KMS-11 (cell line): Measurements from ENCODE around the gene BAZ1B.

Experiments used
- H2AFZ ChIP-seq: fragments of 200-600 bp; sonication (generic); 2 replicates; pipeline ENCODE4 v1.6.1; 2016; ENCODE audit warnings: antibody characterized with exemption, mixed run types, low read depth
- H3K27ac ChIP-seq: fragments of 200-600 bp; sonication (generic); 2 replicates; pipeline ENCODE4 v1.6.1; 2016; ENCODE audit warnings: mild to moderate bottlenecking, mixed run types
- H3K27me3 ChIP-seq: fragments of 200-600 bp; sonication (generic); 2 replicates; pipeline ENCODE4 v1.6.1; 2017; ENCODE audit warnings: mild to moderate bottlenecking, low read depth, mixed run types, moderate library complexity; ENCODE audit not compliant: insufficient read depth
- H3K36me3 ChIP-seq: fragments of 200-600 bp; sonication (generic); 2 replicates; pipeline ENCODE4 v1.6.1; 2017; ENCODE audit warnings: mild to moderate bottlenecking, mixed run types; ENCODE audit not compliant: insufficient read depth
- H3K4me1 ChIP-seq: fragments of 200-600 bp; sonication (generic); 2 replicates; pipeline ENCODE4 v1.6.1; 2016; ENCODE audit warnings: mild to moderate bottlenecking, low read depth, mixed run types; ENCODE audit not compliant: poor library complexity, severe bottlenecking
- H3K4me2 ChIP-seq: fragments of 200-600 bp; sonication (generic); 2 replicates; pipeline ENCODE4 v1.7.0; 2016; ENCODE audit warnings: mild to moderate bottlenecking, mixed run types
- H3K4me3 ChIP-seq: fragments of 200-600 bp; sonication (generic); IDR thresholded peaks from 2 replicates; pipeline ENCODE4 v1.6.1; 2017; ENCODE audit warnings: low read depth, low read length, mixed read lengths; ENCODE audit not compliant: insufficient read depth
- H3K79me2 ChIP-seq: fragments of 200-600 bp; sonication (generic); 2 replicates; pipeline ENCODE4 v1.6.1; 2016; ENCODE audit warnings: low read depth, mixed run types; ENCODE audit not compliant: insufficient read depth
- H3K9ac ChIP-seq: fragments of 200-600 bp; sonication (generic); 2 replicates; pipeline ENCODE4 v1.6.1; 2016; ENCODE audit warnings: mild to moderate bottlenecking, mixed run types
- H4K20me1 ChIP-seq: fragments of 200-600 bp; sonication (generic); 2 replicates; pipeline ENCODE4 v1.6.1; 2016; ENCODE audit warnings: mild to moderate bottlenecking, mixed run types; ENCODE audit not compliant: insufficient read depth
- TF ChIP-seq, protein P1 (sequence below): fragments of 200-600 bp; sonication (generic); conservative IDR thresholded peaks from 2 replicates; pipeline ENCODE4 v1.6.1; 2017; ENCODE audit warnings: low read depth, mild to moderate bottlenecking, antibody characterized with exemption, low read length, moderate library complexity, mixed read lengths

The BAZ1B gene

DNA sequence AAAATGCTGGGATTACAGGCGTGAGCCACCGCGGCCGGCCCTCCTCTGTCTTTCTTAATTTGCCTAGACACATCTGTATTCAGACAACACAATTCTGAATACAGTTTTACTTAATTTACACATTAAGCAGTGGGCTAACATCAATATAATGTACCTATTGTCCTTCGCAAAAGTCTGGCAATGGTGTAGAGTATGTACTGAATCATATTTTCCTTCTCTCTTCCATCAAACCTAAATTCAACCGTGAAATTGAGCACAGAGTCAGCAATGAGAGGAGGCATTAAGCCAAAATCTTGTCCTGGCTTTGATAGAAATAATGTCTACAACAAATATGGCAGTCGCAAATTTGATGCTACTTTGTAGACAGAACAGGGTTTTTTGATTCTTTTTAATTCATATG, 58.1 kb downstream of the BAZ1B start:
- Histone ChIP-seq H2AFZ (no peak overlapping the region), H3K4me3 (no peak overlapping the region), H3K9ac (no peak overlapping the region), H4K20me1 (no peaks in the 10 kb centered on the region), H3K4me1 (peaks cover 4% of the 10 kb centered on the region), H3K27ac (no peak overlapping the region), H3K36me3 (peaks cover 37% of the 10 kb centered on the region), H3K4me2 (no peak overlapping the region), H3K27me3 (no peaks in the 10 kb centered on the region), H3K79me2 (peaks cover 5% of the 10 kb centered on the region; the same call in 1 of the 2 replicates)
- TF ChIP-seq, protein P1, sequence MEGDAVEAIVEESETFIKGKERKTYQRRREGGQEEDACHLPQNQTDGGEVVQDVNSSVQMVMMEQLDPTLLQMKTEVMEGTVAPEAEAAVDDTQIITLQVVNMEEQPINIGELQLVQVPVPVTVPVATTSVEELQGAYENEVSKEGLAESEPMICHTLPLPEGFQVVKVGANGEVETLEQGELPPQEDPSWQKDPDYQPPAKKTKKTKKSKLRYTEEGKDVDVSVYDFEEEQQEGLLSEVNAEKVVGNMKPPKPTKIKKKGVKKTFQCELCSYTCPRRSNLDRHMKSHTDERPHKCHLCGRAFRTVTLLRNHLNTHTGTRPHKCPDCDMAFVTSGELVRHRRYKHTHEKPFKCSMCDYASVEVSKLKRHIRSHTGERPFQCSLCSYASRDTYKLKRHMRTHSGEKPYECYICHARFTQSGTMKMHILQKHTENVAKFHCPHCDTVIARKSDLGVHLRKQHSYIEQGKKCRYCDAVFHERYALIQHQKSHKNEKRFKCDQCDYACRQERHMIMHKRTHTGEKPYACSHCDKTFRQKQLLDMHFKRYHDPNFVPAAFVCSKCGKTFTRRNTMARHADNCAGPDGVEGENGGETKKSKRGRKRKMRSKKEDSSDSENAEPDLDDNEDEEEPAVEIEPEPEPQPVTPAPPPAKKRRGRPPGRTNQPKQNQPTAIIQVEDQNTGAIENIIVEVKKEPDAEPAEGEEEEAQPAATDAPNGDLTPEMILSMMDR = no peak

DNA sequence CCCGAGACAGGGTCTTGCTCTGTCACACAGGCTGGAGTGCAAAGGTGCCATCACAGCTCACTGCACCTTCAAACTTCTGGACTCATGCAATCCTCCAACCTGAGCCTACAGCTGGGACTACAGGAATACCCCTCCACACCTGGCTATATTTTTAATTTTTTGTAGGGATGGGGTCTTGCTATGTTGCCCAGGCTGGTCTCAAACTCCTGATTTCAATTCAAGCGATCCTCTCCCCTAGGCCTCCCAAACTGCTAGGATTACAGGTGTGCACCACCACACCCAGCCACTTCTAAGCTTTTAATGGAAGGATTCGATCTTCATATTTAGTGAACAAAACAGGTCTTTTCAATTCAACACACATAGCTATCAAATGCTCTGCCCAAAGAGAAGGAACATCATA, 58.8 kb downstream of the BAZ1B start:
- Histone ChIP-seq H3K79me2 (peaks cover 8% of the 10 kb centered on the region; the same call in 1 of the 2 replicates), H3K36me3 (peaks cover 32% of the 10 kb centered on the region), H3K9ac (no peak overlapping the region), H3K27me3 (no peaks in the 10 kb centered on the region), H4K20me1 (no peaks in the 10 kb centered on the region), H2AFZ (no peak overlapping the region), H3K4me2 (no peak overlapping the region), H3K4me1 (peaks cover 4% of the 10 kb centered on the region), H3K4me3 (no peak overlapping the region), H3K27ac (no peak overlapping the region)
- TF ChIP-seq, protein P1 = no peak

GRCh38 chr7:73461782-73462285, 60.3 kb downstream of the BAZ1B start:
- Histone ChIP-seq H3K27me3 (no peaks in the 10 kb centered on the region), H3K4me1 (no peaks in the 10 kb centered on the region), H3K27ac (no peak overlapping the region), H2AFZ (no peak overlapping the region), H3K79me2 (peaks cover 8% of the 10 kb centered on the region; the same call in 1 of the 2 replicates), H4K20me1 (no peaks in the 10 kb centered on the region), H3K9ac (no peak overlapping the region), H3K4me2 (no peak overlapping the region), H3K36me3 (peaks cover 27% of the 10 kb centered on the region), H3K4me3 (no peak overlapping the region)
- TF ChIP-seq, protein P1 = no peak

- Histone ChIP-seq H3K4me1 (peaks cover 10% of the 10 kb centered on the region), H3K27me3 (no peaks in the 10 kb centered on the region), H3K9ac (no peak overlapping the region), H3K36me3 (peaks cover 4% of the 10 kb centered on the region; the same call in 1 of the 2 replicates), H3K4me2 (no peak overlapping the region), H3K79me2 (peaks cover 3% of the 10 kb centered on the region; the same call in 1 of the 2 replicates), H3K27ac (no peak overlapping the region), H4K20me1 (no peaks in the 10 kb centered on the region), H2AFZ (no peak overlapping the region), H3K4me3 (no peak overlapping the region)
- TF ChIP-seq, protein P1 = no peak
Measured at GRCh38 chr7:73454424-73454823, 67.7 kb downstream of the BAZ1B start.
